Frontal cortex (tissue), 4 donors: ENCODE measurements around the gene PICALM. TPM values are rescaled to one million over a fixed set of nuclear protein-coding genes. Genes with fewer than 3 reads are reported as not detected.
"Not testable (repeated sequence)": the region's sequence is repeated elsewhere in the genome, so short reads cannot be mapped to it uniquely, and the experiment has no call there.

Experiments
- DNase-seq, 2 donors: peaks; one replicate each; pipeline ENCODE4 v3.0.0; 2012; ENCODE audit warnings: low spot score in 2 of 2
- FAIRE-seq: peaks from 2 replicates; lab custom pipeline; 2012; peaks lifted over from hg19 to GRCh38; lab: Jason Lieb, UNC
- total RNA-seq: library from RNA; depleted of rRNA; stranded (reverse); fragments of >200 nt; gene quantifications from one replicate; pipeline ENCODE4 v1.2.3, GENCODE V29; 2014
- donor health status: control.
- donor health status: control.
- donor health status: control.

Gene PICALM
- total RNA-seq, 1 donor from 2014 or later, result 1,205 TPM

DNA sequence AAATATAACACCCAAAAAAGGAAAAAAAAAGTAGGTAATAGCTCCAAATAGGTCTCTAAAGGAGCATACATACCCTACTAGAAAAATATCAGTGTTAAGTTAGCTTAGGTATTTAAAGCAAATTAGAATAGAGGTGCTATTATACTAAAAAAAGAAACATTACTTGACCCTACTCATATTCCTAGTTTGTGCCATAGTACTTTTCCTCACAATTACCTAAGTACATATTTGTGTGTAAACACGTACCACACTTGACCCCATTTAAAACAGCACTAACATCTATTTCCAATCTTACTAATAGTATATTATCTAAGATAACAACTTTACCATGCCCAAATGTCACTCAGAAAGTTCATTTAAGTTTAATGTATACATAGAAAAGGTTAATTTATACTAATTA lies 57.7 kb downstream of the PICALM start:
- FAIRE-seq (no peak), DNase-seq (no peak)

DNA sequence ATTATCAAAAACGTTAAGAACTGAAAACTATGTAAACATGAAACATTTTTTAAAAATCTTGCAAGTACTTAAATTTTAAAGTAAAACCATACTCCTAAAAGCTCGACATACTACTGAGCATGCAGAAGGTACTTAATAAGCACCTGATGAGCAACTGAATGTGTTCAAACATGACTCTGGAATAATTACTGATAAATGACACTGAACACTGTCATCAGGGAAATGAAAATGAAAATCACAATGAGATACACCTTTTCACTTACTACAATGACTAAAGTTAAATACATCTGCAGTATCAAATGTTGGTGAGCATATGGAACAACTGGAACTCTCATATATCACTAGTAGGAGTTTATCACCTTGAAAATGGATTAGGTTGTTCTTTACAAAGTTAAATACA lies 65.2 kb downstream of the PICALM start:
- DNase-seq, result no peak
- no peak for FAIRE-seq

DNA sequence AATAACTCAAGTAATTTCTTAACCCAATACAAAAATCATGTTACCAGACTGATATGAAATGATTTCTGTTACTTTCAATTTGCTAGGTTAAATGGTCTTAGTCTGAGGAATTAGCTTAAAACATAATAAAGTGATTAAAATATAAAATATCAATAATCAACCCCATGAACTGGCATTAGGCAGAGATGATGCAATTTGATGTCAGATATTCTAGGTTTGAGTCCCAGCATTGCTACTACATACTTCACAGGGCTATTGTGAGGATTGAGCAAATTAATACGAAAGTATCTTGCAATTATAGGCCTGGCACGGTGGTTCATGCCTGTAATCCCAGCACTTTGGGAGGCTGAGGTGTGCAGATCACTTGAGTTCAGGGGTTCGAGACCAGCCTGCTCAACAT lies 66.5 kb downstream of the PICALM start:
- peak; percentile 6 for FAIRE-seq
- DNase-seq, result no peak

DNA sequence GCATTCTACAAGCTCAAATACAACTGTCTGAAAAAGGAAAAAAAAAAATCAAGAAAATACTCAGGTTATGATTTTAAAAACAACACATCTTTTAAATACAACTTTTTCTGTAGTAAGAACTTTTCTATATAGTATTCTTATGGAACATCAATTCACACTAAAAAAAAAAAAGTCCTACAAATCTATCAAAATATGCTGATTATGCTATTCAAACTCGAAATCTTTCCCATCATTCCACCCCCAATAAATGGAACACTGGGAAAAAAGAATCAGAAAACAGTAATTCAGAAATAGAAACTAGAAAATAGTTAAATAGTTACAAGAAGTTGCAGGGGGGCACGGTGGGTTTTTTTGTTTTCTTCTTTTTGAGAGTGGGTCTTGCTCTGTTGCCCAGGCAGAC lies 77.4 kb downstream of the PICALM start:
- FAIRE-seq (no peak), DNase-seq (no peak)

DNA sequence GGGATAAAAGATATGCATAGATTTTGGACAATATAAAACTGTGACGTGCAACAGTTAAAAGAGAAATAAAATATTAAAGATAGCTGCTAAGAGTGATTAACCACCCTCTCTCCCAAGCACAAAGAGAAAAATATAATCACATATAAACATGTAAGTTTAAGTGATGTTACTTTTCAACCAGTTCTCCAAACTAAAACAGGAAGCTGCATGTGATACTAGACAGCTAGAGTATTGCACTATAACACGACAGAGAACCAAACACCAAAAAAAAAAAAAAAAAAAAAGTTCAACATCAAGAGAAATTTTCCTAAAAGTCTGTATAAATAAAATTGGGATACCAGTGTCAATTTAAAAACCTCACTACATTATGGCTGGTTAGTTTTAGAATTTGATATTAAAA lies 79.1 kb downstream of the PICALM start:
- FAIRE-seq, result no peak

DNA sequence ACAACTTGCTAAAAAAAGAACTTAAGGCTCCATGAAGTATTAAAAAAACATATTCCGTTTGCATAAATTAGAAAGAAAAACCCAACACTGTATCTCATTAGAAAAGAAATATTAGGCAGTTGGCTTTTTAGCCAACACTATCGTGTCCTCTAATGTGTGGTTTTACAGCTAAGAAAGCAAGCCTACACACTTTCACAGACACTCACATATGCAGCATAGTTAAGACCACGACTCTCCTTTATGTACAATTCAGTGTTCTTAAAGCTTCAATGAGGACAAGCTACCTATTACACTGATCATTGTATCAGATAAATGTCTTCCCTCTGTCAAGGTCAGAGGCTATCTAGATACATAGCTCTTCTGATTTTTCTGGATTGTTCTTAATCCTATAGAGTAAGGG lies 80.1 kb downstream of the PICALM start:
- DNase-seq (no peak), FAIRE-seq (no peak)

More for the DNA sequence above, 79.1 kb downstream of the PICALM start:
- no peak for DNase-seq

DNA sequence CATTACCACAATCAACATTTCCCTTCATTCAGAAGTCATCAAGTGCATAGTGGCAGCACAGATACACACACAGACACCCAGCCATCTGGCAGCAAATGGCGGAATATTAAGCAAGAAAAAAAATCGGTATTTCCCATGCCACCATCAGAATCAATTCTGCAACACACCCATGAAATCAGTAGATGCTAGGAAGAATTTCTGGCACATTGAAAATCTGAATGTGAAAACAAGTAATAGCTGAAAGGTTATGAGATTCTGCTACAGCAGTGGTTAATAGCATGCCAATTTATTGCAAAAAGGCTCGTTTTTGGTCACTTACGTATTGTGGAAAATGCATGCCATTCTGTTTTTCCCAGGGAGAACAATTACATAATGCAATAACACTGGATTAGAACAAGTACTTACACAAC lies 91.1 kb downstream of the PICALM start:
- no peak for DNase-seq
- no peak for FAIRE-seq

DNA sequence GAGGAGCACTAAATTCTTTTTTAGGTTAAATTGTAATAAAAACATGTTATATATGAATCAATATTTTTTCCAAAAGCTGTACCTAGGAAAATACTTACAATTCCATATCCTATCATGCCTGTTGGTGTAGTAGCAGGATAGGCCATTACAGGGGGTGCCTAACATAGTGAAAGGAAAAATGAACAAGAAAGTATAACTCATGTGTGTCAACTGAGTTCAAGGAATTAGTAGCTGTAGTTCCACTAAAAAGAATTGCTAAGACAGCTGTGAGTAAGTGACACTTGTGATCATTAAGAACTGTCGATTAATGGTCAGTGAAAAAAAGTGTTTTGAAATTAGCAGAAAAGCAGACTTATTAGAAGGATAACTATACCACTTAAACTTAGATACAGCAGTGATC lies 92.4 kb downstream of the PICALM start:
- no peak for FAIRE-seq
- DNase-seq, result no peak

DNA sequence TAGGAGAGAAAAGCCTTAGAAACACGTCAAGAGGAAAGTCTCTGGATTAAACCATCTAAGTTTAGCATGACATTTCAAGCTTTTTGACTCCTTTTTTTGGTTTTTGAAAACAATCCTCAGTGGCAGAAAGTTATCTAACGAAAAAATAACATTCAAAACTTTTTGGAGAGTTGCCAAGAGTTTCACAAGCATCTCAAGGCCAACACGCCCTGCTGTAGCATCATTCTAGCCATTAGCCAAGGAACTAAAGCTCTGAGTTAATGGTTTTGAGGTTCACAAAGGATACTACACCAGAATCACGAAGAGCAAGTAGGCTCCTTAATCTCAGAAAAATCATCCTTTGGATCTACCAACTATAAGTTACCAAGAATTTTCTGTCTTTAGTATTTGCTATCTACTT lies 94.8 kb downstream of the PICALM start:
- DNase-seq (no peak), FAIRE-seq (no peak)

DNA sequence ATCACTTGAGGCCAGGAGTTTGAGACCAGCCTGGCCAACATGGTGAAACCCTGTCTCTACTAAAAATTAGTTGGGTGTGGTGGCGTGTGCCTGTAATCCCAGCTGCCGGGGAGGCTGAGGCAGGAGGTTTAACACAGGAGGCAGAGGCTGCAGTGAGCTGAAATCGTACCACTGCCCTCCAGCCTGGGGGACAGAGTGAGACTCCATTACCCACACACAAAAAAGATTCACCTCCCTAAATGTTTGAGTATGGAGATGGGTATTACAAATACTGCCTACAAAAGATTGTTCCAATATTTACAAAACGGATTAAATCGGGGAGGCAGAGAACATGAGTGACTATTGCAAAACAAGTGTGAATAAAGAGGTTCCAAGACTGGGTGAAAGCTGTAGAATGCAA lies 98.3 kb downstream of the PICALM start:
- no peak for DNase-seq
- FAIRE-seq, result no peak

DNA sequence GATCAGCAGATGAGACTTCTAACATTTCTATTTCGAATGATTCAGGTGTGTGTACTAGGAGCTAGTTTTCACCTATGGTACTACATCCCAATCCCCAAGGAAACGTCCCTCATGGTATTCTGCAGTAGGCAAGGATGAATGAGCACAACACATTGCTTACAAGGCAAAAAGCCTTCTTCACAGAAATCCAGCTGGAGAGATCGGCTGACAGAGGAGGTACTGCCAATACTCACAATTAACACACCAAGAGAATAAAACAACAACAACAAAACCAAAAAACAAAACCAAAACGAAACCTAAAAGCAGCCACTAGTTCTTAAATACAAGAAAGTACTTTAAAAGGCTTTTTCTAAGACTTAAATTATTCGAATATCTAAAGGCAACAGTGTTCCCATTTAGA lies 101.4 kb downstream of the PICALM start:
- FAIRE-seq (no peak), DNase-seq (no peak)

DNA sequence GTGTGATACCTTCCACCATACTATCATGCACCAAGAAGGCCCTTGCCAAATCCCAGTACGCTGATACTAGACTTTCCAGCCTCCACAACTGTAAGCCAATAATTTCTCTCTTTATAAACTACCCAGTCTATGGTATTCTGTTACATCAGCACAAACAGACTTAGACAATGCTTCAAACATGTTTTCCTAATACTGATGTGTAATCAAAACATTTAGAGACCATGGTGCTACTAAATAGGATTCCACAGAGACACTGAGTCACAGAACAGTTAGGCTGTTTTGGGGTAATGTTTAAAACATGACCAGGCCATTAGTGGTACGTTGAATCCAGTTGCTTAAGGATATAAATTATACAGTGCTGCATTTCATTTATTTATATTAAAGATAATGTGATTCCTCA lies 103.7 kb downstream of the PICALM start:
- DNase-seq, result no peak
- FAIRE-seq, result no peak

DNA sequence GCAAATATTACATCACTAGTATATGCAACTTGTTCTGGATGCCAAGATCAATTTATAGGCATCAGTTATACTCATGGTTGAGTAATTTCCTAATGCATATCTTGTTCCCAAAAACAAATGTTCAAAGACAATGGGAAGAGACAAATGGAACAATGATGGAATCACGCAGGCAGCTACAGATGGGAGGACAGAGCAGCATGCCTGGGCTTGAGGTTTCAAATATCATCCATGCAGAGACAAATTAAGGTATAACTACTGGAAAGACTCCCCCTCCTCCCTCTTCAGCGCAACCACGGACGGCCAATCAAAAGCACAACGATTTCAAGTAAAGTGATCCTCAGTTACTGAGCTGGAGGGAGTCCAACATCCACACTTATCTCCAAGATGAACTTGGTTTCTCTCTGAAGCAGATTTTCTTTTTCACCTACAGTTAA lies 106.9 kb downstream of the PICALM start:
- DNase-seq (no peak), FAIRE-seq (no peak)

DNA sequence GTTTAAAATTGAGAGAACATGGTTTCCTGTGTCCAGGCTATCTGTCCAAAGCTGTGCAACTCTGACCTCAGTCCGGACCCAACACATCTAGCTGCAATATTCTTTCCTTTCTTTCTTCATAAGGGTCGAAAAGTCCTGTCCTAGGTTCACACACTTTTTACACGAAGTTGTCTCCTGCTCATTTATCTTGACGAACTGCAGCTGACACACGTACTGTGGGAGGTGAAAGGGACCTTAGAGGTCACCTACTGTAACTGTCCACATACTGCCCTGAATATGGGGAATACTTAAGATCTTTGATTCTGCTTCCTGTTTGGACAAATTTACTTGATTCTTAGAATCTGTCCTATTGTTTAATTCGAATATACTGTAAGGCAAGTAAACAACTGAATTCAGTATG lies 107.8 kb downstream of the PICALM start:
- DNase-seq (no peak), FAIRE-seq (no peak)

DNA sequence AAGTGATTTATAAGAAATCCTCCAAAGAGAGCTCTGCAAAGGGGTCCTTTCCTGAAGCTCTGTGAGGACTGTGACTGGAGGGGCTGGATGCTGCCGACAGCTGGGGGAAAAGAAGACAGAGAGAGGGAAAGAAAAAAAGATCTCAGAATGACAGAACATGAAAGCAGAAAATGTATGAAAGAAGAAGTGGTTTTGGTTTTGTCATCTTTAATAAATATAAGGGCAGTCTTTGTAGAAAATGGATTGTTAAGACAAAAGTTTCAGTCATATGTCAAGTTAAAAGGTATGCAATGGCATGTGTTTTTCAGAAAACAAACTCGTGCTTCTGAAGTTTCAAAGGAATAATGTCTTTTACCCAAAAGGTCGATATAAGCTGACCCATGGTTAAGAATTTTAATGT lies 108.2 kb downstream of the PICALM start:
- DNase-seq, result no peak
- FAIRE-seq, result no peak

DNA sequence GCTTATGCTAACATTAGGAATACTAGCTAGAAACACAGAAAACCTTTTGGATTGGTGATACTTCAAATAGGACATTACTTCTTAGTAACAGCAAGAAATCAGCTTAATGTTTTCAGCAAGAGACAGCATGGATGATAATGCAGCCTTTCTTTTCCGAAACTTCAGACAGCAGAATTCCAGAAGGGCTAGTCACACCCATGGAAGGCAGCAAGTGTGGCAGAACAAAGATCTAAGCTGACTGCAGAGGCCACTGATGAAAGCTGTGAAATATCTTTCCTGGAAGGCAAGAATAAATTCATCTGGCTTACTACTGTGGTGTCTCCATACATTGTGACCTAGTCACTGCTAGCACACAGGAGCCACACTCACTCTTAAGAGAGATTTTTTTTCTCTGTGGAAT lies 113.4 kb downstream of the PICALM start:
- FAIRE-seq (no peak), DNase-seq (no peak)

DNA sequence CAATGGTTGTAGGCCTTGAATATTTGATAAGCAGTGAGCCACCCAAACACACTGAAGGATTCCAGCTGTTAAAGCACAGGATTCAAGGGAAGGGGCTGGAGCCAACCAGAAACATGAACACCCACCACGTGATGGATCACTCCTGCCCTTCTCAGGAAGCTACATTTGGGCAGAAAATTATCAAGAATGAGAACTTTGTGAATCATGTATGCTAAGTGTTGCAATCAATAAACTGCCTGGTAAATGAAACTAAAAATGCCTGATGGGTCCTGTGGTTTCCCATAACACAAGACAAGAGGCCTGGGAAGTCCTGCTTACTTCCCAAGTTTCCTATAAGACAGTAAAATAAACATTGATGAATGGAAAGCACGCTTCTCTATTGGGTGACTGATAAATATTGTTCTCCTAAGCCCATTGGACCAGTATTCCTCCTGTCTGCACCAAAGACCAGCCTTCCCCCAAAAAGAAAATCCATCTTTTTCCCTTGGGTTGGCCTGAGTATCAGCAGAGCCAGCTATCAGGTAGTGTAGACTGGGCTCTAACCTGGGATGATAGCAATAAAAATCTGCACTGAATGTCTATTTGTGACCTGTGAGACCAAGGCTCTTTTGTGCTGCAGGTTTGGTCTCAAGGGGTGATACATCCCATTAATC lies 115.3 kb downstream of the PICALM start:
- DNase-seq, result no peak
- no peak for FAIRE-seq

DNA sequence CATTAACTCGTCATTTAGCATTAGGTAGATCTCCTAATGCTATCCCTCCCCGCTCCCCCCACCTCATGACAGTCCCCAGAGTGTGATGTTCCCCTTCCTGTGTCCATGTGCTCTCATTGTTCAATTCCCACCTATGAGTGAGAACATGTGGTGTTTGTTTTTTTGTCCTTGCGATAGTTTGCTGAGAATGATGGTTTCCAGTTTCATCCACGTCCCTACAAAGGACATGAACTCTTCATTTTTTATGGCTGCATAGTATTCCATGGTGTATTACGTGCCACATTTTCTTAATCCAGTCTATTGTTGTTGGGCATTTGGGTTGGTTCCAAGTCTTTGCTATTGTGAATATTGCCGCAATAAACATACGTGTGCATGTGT lies 116.8 kb downstream of the PICALM start:
- not testable (repeated sequence) for DNase-seq, FAIRE-seq

DNA sequence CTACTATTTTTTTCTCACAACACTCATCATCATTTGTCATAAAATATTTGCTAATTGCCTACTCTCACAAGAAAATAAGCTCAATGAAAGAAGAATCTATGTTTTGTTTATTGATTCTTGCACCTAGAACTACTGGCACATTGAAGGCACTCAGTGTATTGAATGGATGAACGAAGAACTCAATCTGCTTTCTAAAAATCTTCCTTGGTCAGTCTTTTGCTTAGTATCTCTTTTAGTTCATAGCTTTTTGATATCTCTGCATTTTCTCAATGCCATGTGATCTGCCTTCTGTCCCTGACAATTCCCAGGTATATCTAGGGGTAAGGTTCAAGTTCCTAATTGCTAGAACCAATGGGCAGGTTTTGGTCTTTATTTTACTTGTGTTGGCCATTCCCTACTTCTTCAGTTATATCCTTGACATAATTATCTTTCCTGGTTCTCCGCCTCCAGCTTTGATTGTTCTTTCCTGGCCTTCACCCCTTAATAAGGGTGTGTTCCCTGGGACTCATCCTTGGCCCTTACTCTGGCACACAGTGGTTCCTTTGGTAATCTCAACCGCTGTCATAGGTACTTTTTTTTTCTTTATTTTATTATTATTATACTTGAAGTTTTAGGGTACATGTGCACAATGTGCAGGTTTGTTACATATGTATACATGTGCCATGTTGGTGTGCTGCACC lies 117.3 kb downstream of the PICALM start:
- FAIRE-seq (no peak), DNase-seq (no peak)

DNA sequence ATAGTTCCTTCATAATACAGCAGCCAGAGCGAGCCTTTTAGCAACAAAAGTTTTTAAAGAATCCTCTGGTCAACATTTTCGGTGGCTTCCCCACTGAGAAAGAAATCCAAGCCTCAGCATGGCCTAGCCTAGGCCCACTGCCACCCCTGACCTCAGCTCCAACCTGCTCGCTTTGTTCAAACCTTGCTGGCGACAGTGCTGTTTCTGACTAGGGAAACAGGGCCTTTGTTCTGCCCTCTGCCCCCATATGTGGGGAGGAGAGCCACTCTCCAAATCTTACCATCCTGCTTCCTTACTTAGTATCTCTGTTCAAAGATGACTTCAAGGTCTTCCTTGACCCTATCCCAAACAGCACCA lies 117.9 kb downstream of the PICALM start:
- DNase-seq (no peak), FAIRE-seq (no peak)

DNA sequence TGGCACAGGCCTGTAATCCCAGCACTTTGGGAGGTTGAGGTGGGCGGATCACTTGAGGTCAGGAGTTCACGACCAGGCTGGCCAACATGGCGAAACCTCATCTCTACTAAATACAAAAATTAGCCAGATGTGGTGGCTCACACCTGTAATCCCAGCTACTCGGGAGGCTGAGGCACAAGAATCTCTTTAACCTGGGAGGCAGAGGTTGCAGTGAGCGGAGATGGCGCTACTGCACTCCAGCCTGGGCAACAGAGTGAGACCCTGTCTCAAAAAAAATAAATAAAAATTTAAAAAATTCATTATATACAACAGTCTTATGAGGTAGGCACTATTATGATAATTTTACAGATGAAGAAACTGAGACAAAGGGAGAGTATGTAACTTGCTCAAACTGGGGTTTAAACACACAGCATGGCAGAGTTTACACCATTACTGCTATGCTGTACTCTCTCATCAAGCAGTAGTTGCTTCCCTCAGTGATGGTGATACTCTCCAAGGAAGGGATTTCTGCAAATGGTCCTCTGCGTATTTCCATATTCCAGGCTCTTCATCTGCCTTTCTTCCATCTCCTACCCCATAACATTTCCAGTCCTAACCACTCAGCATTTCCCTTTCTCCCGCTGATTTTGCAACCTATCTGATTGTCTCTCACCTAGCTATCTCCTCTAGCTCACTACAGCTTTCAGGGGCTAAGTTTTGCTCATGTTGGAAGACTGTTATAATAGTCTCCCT lies 118.4 kb downstream of the PICALM start:
- FAIRE-seq (no peak), DNase-seq (no peak)
